Esophagus squamous epithelium (tissue), 4 donors: ENCODE measurements around the gene TNFRSF6B.

Experiments used
- CTCF ChIP-seq, 6 experiments: fragments of 450-650 bp in 4 of 6; fragments of 200-600 bp in 2 of 6; sonication (generic) in 2 of 6; IDR thresholded peaks; one replicate each; pipeline ENCODE4 v1.5.1; 2016 to 2019; ENCODE audit warnings: antibody characterized with exemption in 6 of 6, mild to moderate bottlenecking in 4 of 6, moderate library complexity in 4 of 6
- POLR2A ChIP-seq, 4 donors: fragments of 450-650 bp; IDR thresholded peaks; one replicate each; pipeline ENCODE4 v1.6.1; 2017; ENCODE audit warnings: antibody characterized with exemption in 4 of 4, mild to moderate bottlenecking in 4 of 4, moderate library complexity in 3 of 4

GRCh38 chr20:63652192-63652980 lies 44.1 kb upstream of the TNFRSF6B start:
- no peak for TF ChIP-seq CTCF (IDR thresholded peaks at IDR 0.05)
- no peak for TF ChIP-seq POLR2A (IDR thresholded peaks at IDR 0.05)
